ENCODE results near the gene ZNF454.

Gene ZNF454

GRCh38 chr5:178993236-178993765 is 52.3 kb downstream of the ZNF454 start:
- no peak for DNase-seq (ENCODE audit: low read depth, low spot score)

GRCh38 chr5:178993955-178994579 is 53.1 kb downstream of the ZNF454 start:
- DNase-seq (ENCODE audit: low read depth, low spot score): no peak

GRCh38 chr5:178994580-178995340 is 53.8 kb downstream of the ZNF454 start, which contains the start of gene GRM6:
TSS of gene GRM6 (minus strand) at chr5:178995320. CDS start at chr5:178994944, 376 bp downstream.
- DNase-seq (ENCODE audit: low read depth, low spot score): no peak

- DNase-seq (ENCODE audit: low read depth, low spot score): no peak
Measured at GRCh38 chr5:178995341-178995690, 54.3 kb downstream of the ZNF454 start.

GRCh38 chr5:178996156-178996555 is 55.2 kb downstream of the ZNF454 start:
- no peak for DNase-seq (ENCODE audit: low read depth, low spot score)

- no peak for DNase-seq (ENCODE audit: low read depth, low spot score)
Measured at GRCh38 chr5:178997191-178997590, 56.2 kb downstream of the ZNF454 start.

GRCh38 chr5:178998441-178998840 is 57.4 kb downstream of the ZNF454 start:
- DNase-seq (ENCODE audit: low read depth, low spot score): no peak

GRCh38 chr5:179006564-179006963 is 65.6 kb downstream of the ZNF454 start:
- DNase-seq (ENCODE audit: low read depth, low spot score): no peak

- DNase-seq (ENCODE audit: low read depth, low spot score): no peak
Measured at GRCh38 chr5:179008667-179009066, 67.7 kb downstream of the ZNF454 start.

All from smooth muscle cell of the brain vasculature (primary cell).